HG03469 (cell line): ENCODE results near the gene SLC4A2.

Source experiments
- ATAC-seq: cut with Tn5 transposase; IDR thresholded peaks from one replicate; pipeline ENCODE4 v1.9.1; 2021; ENCODE audit warnings: mild to moderate bottlenecking, moderate library complexity, moderate number of reproducible peaks; ENCODE audit not compliant: unreplicated experiment

The SLC4A2 gene

GRCh38 chr7:151088019-151088855 is 28.8 kb downstream of the SLC4A2 start:
- ATAC-seq, result no peak

- ATAC-seq, result no peak
Measured at GRCh38 chr7:151088856-151089699, 29.7 kb downstream of the SLC4A2 start.

- no peak for ATAC-seq
Measured at GRCh38 chr7:151089893-151090730, 30.7 kb downstream of the SLC4A2 start.

- ATAC-seq, result no peak
Measured at GRCh38 chr7:151091003-151091402, 31.6 kb downstream of the SLC4A2 start.

- ATAC-seq, result no peak
Measured at GRCh38 chr7:151091431-151091830, 32.0 kb downstream of the SLC4A2 start.

- no peak for ATAC-seq
Measured at GRCh38 chr7:151091988-151092387, 32.6 kb downstream of the SLC4A2 start.

GRCh38 chr7:151093748-151094147 is 34.4 kb downstream of the SLC4A2 start:
- ATAC-seq, result no peak

- ATAC-seq, result no peak
Measured at GRCh38 chr7:151094675-151095074, 35.3 kb downstream of the SLC4A2 start.

- ATAC-seq, result no peak
Measured at GRCh38 chr7:151095123-151095797, 35.9 kb downstream of the SLC4A2 start.

- no peak for ATAC-seq
Measured at GRCh38 chr7:151095828-151096475, 36.6 kb downstream of the SLC4A2 start.

GRCh38 chr7:151099486-151100211 is 40.3 kb downstream of the SLC4A2 start:
- no peak for ATAC-seq

GRCh38 chr7:151100921-151101320 is 41.5 kb downstream of the SLC4A2 start:
- no peak for ATAC-seq

- ATAC-seq, result no peak
Measured at GRCh38 chr7:151101621-151102396, 42.4 kb downstream of the SLC4A2 start.

GRCh38 chr7:151102991-151103390 is 43.6 kb downstream of the SLC4A2 start:
- no peak for ATAC-seq

- no peak for ATAC-seq
Measured at GRCh38 chr7:151103973-151104372, 44.6 kb downstream of the SLC4A2 start.

GRCh38 chr7:151104411-151105235 is 45.2 kb downstream of the SLC4A2 start:
- no peak for ATAC-seq

GRCh38 chr7:151107882-151108281 is 48.5 kb downstream of the SLC4A2 start:
- no peak for ATAC-seq
